GM18508 (cell line): ENCODE data around the gene ESRRG.

Source experiments
- ATAC-seq: cut with Tn5 transposase; IDR thresholded peaks from one replicate; pipeline ENCODE4 v1.9.1; 2021; ENCODE audit warnings: moderate number of reproducible peaks; ENCODE audit not compliant: insufficient read depth, unreplicated experiment

The ESRRG gene

DNA sequence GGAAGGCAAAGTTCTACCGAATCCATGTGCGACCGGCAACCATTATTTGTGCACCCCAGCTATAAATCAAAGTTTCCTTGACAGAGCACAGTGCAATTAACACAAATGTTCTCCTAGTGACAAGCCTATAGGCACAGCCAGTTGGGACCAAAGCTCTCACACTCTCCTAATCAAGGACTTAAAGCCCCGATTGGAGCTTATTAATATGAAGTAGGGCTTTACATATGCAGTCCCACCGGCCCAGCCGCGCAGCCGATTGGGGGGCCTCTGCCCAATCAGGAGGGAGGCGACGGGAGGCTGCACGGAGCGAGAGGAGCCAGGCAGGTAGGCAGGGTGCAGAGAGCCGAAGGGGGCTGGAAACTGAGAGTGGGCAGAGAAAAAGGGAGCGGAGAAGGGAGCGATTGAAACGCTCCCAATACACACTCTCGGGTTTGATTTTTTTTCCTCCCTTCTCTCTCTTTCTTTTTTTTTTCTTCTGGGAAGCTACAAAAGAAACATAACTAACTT is at the start of gene ESRRG:
Gene ESRRG (minus strand): TSS at position 156 of the 507 bp plus-strand sequence. CDS start 130 bp downstream, at position 26.
- no peak for ATAC-seq

DNA sequence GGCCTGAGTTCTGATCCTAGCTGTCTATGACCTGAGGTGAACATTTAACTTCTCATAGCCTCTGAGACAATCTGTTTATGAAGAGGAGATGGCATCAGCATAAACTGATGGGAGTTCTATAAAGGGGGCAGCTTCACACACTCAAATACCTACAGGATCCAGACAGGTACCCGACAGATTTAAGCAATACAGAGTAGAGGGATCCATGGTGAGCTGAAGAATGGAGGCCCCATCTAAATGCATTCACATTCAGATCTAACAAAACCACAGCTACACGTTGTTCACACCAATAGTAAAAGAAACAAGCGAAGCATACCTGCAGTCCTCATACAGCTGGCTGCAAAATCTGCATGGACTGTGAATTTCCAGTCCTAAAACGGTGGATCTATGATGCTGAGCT is 48.7 kb upstream of the ESRRG start:
- ATAC-seq, result no peak

DNA sequence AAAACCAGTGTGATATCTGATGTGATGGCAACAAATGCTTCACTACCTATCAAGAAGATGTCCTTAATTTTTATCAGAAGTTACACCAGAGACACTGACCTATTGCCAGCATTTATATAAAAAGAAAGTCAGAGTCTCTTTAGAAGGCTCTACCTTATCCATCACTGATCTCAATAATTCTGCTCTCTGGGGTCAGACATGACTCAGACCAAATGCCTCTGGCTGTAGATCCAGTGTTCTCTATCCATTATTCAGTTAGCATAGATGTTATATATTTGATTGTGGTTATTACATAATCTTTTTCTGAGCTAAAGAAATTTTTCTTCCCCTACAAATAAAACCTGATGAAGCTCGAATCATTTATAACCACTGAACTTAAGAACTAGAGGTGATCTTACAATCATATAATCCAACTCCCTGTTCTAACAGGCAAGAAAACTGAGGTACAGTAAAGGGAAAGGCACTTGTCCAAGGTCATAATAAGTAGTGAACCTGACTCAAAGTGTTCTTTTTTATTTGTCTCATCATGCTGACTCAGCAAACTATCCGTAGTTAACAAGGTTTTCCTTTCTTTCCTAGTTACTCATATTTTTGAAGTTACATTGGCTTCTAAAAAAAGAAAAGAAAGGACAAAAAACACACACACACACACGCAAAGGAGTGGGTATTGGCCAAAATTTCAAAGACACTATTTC is 43.6 kb upstream of the ESRRG start:
- no peak for ATAC-seq

DNA sequence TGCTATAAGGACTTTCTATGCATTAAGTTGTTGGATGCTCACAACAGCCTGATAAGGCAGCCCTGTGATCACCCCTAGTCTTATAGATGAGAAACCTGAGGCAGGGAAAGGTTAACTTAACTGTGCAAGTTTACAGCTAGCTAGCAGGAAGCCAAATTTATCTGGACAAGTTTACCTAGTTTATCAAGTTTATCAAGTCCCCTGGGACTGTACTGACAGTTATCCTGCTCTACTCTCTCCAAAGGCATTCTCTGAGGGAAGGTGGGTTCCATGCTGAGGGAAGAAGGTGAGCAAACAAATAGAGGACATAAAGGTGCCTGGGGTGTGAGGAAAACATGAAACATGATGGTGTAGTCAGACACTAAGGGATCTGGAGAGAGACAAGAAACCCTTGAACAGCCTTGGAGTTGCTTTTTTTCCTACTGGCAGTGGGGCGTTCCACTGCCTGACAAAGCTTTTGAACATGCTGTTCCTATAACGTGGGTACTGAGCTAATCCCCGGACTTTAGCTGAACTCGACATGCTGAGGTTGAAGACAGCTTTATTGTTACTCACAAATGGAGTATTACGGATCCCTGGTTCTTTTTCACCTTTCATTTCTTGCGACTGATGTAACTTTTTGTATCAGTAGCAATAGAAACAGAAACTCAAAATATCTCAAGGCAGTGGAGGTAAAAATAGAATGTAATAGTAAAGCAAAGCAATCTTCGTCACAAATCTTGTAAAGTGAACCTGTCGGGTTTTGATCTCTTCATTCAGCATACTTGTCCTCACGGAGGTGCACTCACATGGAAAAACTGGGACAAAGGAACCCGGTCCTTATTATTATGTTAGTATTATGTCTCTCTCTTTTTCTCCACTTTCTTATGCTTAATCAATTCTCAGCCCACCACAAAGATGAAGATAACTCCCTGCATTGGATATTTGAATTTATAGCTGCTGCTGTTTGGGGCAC is 42.4 kb upstream of the ESRRG start:
- ATAC-seq, result no peak

DNA sequence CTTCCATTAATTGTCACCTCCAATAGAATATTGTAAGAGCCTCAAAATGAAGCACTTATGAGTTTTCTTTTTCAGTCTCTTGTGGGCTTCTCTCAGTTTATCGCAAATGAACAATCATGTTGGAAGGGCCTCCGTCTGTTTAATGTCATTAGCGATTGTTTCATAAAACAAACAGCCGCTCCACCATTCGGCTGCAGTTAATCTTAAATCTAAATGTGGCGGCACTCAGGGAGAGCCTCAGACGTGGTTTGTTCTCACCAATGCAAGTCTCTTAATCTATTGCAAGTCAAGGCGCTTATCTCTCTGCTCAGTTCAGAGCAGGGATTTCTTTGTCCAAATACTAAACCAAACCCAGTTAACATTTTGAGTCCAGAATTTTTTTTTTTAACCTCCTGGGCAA is 34.9 kb upstream of the ESRRG start:
- no peak for ATAC-seq

DNA sequence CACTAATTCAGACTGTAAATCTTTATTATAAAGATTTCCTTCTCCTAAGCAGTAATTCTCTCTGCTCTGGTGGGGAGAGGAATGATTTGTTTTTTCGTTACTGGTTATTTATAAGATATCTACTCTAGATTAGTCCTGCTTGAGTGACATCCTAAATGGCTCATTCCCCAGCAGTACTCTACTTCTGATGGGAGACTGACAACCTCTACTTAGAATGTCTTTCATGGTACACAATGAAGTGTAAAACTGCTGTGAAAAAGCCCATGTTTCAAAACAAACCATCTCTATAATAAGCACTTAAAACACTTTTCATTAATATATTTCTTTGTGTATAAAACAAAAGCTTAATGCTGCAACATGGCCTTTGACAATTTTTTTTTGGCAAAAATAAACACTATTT is 33.9 kb upstream of the ESRRG start:
- ATAC-seq, result no peak

DNA sequence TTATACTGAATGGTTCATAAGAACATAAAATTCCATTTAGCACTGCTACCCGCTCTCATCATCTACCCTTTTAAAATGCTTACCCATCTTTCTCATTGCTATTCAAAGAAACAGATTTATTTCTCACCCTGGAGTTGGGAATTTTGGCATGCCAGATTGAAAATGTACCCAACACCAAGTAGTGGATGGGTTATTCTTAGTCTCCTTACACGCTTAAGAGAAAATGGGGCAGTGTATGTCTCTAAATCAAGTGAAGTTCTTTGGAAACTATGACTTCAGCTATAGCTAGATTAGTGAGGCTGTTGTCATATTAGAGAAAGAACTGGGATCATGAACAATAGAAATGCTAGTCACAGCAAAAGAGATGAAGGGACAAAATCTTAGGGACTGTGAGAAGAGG is 27.7 kb upstream of the ESRRG start:
- ATAC-seq, result no peak

DNA sequence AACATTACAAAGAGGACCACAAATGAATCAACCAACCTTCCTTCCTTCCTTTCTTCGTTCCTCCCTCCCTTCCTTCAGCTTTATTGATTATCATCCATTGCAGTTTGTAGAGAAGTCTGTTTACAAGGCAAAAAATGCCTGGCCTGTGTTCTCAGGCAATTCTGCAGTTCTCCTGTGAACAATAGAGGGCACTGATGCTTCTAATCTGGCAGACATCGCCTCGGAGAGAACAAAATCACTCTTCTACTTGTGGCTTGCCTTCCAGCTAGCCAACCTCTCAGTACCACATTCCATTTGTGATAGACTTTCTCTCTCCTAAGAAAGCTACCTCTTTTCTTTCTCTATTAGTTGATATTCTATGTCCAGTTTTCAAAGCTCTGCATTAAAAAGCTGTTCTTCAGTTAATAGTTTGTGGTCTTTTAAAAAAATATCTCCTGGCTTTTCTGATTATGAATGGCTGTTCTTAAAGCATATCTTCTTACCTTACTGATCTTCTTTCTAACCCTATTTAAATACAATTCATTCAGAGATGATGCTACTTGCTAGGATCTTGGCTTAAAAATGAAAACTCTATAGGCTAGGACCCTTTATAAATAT is 26.9 kb upstream of the ESRRG start:
- peak; percentile 68 for ATAC-seq

DNA sequence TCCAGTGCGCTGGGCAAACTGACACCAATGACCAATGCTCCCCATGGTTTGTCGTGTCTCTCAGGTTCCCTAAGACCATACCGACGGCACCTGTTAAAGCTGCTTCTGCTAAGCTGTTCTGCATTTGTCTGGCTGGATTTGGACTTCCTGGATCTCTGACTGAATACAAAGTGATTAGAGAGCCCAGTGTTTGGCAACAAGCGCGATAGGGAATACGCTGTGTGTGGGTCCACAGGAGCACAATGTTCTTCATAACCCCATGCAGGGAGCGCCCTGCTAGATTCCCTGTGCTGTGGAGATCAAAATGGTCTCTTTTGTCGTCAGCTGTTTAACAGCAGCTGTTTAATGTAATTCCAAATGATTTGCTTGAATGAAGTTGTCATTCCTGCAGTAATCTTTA is 26.0 kb upstream of the ESRRG start:
- ATAC-seq, result no peak

DNA sequence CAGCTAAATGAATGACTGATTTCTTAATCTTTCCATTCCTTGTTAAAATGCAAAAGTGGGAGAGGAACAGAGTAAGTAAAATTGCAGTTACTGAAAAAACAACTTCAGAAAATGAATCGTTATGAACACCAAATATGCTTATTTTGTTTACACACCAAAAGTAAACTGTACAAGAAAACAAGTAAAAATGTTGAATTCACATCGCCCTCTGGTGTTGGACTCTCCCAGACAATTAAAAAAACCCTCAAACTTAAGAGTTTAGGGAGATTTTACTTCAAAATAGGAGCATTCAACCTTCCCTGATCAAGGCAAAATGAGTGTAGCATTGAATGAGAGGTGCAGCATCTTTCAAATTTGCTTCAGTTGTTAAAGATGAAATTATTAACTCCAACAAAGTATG is 19.4 kb upstream of the ESRRG start:
- no peak for ATAC-seq

DNA sequence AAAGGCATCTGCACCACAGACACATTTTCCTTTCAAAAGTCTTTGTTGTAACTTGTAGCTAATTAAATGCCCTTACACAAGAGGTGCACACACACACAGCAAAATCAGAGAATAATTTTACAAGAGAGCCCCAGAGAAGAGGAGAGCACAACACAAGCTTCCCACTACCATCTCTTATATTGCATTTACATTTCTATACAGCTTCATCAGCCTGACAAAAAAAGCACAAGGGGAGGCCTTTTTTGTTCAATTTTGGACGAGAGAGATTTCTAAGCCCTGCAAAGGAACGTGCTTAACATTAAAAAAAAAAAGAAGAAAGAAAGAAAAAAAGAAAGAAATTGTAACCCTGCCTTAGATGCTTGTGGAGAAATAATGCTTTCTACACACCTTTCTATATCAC is 17.1 kb upstream of the ESRRG start:
- no peak for ATAC-seq

DNA sequence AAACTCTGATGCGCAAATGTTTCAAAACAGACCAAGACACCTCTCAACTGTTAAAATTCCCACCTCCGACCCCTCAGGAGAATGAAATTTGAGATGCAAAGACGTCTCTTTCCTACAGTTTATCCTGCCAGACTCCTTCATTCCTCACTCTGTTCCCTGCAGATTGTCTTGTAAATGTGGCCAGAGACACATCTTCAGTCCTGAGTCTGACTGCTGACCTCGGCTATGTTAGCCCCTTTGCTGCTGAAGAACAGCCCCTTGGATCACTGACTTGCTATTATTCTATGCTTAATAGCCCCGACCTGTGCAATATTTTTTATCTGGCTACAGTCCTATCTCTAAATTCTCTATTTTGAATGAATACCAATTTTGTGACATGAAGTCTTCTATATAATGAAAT is 16.6 kb upstream of the ESRRG start:
- ATAC-seq, result no peak

DNA sequence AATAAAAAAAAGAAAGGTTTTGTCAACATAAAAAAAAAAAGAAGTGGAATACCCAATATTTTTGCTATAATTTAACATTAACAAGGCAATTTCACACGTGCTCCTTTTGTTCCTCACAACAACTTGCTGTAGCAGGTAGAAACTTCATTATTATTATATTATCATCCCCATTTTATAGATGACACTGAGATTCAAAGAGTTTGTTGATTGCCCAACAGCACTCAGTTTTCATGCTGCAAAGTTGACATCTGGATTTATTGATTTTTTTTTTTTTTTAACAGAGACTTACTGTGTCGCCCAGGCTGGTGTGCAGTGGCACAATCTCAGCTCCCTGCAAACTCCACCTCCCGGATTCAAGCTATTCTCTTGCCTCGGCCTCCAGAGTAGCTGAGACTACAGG is 8.9 kb upstream of the ESRRG start:
- ATAC-seq, result no peak

DNA sequence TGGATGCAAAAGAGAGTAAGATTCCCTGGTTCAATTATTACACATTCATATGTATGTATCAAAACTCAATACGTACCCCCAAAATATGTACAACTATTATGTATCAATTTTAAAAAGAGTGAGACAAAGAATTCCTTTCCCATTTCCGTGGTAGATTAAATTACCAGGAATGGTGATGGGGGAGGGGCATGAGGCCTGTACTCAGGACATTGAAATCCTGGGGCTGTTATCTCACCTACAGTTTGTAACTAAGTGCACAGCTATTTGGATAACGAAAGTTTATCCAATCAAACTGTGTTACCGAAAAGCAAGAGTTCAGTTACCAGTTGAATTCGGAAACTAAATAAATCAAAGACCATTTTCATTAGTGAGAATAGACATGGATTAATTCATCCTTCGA is 8.3 kb upstream of the ESRRG start:
- ATAC-seq, result no peak

DNA sequence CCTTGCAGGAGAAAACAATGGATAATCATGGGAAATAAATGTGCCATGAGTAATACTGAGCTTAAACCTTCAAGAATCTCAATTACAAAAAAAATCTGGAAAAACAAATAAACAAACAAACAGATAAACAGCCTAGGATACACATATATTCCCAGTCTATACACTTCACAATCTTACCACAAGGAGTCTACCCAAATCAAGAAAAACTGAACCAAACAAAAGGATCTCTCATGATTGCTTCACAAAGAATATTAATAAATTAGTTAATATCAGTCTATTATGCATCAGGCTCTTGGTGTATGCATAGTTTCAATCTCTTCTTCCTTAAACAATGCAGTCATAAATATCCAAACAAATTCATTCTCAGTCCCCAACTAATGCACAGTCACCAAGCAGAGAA is 3.2 kb upstream of the ESRRG start:
- ATAC-seq, result no peak

DNA sequence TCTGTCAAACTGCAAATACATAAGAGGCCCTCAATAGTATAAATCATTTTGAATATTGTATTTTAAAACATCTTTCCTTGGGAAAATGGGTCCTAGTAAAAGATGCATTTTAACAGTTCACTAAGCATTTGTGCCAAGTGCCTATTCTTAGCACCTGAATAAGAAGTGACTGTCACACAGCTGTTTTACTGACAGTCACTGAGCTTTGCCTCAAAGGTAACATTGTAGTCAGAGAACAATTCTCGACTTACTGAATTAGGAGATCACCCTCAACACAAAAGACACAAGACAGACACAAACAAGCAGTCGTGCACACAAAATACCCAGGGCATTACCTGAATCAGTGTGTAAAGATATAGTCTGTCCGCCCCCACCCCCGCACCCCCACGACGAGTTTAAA is 408 bp downstream of the ESRRG start:
- ATAC-seq, result no peak

DNA sequence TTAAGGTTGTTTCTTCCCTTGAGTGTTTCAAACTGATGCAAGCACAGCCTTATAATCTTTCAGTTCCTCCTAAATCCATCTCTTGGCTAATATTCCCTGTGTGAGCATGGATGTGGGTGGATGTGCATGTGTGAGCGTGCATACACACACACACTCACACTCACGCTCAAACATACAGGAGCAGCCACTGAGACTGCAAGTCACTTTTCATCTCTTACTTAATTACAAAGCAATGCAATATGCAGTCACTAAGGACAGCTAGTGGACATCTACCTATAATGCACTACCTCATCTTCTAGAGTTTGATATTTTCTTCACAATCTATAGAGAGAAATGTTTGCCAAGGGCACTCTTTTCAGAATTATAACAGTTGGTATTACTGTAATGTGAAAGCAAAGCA is 1.4 kb downstream of the ESRRG start:
- no peak for ATAC-seq

DNA sequence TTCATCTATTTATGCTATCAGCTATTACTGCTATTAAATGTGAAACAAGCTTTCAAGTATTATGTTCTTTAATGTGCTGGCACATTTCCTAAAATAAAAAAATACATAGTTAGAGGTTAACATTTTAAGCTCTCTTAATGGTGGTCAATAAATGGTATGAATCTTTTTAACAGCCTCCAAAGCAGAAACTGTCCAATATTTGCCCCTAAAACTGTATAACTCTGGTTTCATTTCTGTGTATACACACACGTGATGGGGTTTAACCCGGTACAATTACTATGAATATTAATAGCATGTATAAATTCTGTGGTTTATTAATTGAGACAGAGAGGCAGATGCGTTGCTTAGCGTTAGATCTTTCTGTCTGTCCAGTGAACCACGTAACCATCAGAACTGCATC is 2.2 kb downstream of the ESRRG start:
- ATAC-seq, result no peak

DNA sequence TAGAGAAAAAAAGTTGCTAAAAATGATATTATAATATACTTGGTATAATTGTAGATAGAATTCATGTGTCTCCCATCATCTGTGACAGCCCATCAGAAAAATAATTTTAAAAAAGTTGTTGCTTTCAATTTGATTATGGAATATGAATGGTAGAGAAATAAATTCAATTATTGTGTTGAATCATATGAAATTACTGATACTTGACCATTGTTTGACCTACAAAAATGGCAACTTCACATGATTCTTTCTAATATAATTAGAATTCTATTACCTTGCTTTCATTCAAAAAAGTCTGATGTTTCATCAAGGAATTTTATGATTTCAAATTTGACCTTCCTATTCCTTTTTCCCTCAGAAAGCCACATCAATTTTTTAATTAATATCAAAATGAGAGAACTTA is 11.5 kb downstream of the ESRRG start:
- no peak for ATAC-seq

DNA sequence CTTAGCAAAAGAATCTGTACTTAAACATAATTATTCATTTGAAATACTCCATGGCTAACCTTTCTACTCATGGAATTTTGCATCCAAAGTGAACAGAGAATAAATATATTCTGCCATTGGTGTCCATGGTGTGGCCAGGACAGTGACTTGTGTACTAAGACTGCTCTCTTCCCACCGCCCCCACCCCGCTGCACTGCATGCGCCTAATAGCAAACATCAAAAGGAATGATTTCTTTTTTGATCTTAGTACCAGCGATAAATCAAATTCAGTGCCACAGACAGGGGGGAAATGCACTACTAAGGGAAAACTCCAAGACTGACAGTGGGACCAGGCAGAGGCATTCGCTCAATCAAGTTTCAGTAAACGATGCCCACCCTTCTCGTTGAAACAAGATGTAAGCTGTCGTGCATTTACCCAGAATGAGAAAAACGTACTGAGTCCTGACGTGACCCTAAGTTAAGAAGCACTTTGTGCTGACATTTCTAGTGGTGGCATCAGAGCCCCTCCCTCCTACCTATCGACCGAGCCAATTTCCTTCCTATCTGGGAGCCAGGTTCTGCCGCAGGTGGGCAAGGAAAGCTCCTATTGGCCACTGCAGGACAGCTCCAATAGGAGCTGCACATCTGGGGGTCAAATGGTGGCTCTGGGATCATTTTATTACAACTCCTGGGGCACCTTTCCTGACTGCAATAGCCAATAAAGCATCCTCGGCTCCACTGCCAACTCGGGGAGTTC is 12.5 kb downstream of the ESRRG start:
- ATAC-seq, result no peak
